Ovary (tissue), 9 donors: Measurements from ENCODE around the gene APP. TPM values are rescaled to one million over a fixed set of nuclear protein-coding genes. Genes with fewer than 3 reads are reported as not detected.

ENCODE experiments used
- DNase-seq, 5 donors: peaks; one replicate each; pipeline ENCODE4 v3.0.0-alpha.2; 2019 to 2020
- H3K27ac ChIP-seq, 2 donors: fragments of 200-600 bp; one replicate each; pipeline versions ENCODE4 v1.5.1 to v1.8.0; 2019 to 2022
- H3K27me3 ChIP-seq: fragments of 200-600 bp; one replicate; pipeline ENCODE4 v1.8.0; 2022
- H3K36me3 ChIP-seq: fragments of 200-600 bp; sonication (generic); one replicate; pipeline ENCODE4 v1.5.1; 2019
- H3K4me1 ChIP-seq: one replicate; pipeline ENCODE4 v1.8.1; 2013; ENCODE audit warnings: mild to moderate bottlenecking, moderate library complexity; ENCODE audit not compliant: insufficient read depth
- H3K4me3 ChIP-seq: fragments of 200-600 bp; sonication (generic); one replicate; pipeline ENCODE4 v1.5.1; 2017
- H3K9me3 ChIP-seq, 2 donors: fragments of 200-600 bp in 1 of 2; sonication (generic) in 1 of 2; one replicate each; pipeline versions ENCODE4 v1.5.1 to v1.8.1; 2013 to 2019; ENCODE audit warnings: mild to moderate bottlenecking in 1 of 2, moderate library complexity in 1 of 2
- EP300 ChIP-seq: sonication (generic); formaldehyde crosslinking; IDR thresholded peaks from one replicate; pipeline ENCODE4 v1.6.1; 2017; ENCODE audit warnings: antibody characterized with exemption
- POLR2A ChIP-seq: fragments of 450-650 bp; IDR thresholded peaks from one replicate; pipeline ENCODE4 v1.6.1; 2017; ENCODE audit warnings: antibody characterized with exemption, mild to moderate bottlenecking, moderate library complexity
- WGBS, 3 donors: extraction: QIAGEN DNeasy Blood & Tissue Kit in 1 of 3; methylation state at CpG; one replicate each; pipeline versions ENCODE4 v1.1.5 to v1.1.7; 2013 to 2017; 5-methylcytosine and 5-hydroxymethylcytosine counted together
- intact Hi-C, 4 donors: fragments of 100-400 bp; cut with DNase I; formaldehyde crosslinking; loops; one replicate each; pipeline versions ENCODE4 v1.11.0 to v1.15.1; 2022 to 2023
- polyA plus RNA-seq, 2 donors: library from polyadenylated mRNA; stranded (reverse); fragments of 200-250 nt in 1 of 2; fragments of 350-450 nt in 1 of 2; fragmentation: Illumina TruSeq in 1 of 2; extraction: RNeasy Lipid Tissue Mini Kit (QIAGEN cat#74804) in 1 of 2; gene quantifications; one replicate each; pipeline ENCODE4 v1.2.3, GENCODE V29; 2013 to 2014
- total RNA-seq, 7 donors: library from RNA; depleted of rRNA in 2 of 7; stranded (reverse); fragments of >200 nt in 2 of 7; fragmentation: NEBNext Ultra II Directional in 3 of 7; extraction: Animal tissue kit (Norgen Biotek cat#: 25700) in 3 of 7; gene quantifications; one replicate each; pipeline versions ENCODE4 v1.1.0 to v1.2.4, GENCODE V29; 2016 to 2023
- TF ChIP-seq, protein P1 (sequence below), 3 donors: fragments of 450-650 bp in 2 of 3; fragments of 200-600 bp in 1 of 3; IDR thresholded peaks; one replicate each; pipeline versions ENCODE4 v1.5.1 to v1.8.0; 2016 to 2022; ENCODE audit warnings: antibody characterized with exemption in 3 of 3, mild to moderate bottlenecking in 1 of 3
- donor health status: DM: no; HTN: no; CAD: no; lungs with moderate emphysema.
- donor health status: DM: no; HTN: no; CAD: no.
- donor health status: Bipolar disorder and iron deficiency.
- donor health status: DM: yes; HTN: yes; CAD: no.
- donor health status: DM: no; HTN: no; CAD: no.
- donor health status: DM: yes; HTN: yes; CAD: no.

Gene APP
- total and polyA plus RNA-seq, 9 donors, result 211 to 945 (median 364) TPM

DNA sequence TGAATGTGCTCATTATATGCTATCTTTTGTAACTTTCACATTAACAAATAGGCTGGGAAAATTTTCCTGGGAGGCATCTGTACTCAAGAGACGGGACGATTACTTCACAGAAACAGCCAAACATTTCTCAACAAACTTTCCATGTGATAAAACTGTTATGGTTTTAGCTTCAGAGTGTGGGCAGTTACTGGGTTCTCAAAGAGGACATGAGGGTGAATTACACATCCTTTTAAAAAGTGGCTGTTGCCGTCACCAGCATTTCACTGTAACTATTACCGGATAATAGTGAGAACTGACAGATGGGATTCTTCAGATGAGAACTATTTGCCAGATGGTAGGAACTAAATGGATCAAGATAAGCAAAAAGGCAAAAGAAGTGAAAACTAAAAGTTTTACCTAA is 109.1 kb downstream of the APP start:
- Histone ChIP-seq H3K36me3 (no peaks in the 10 kb centered on the region), H3K27me3 (no peaks in the 10 kb centered on the region), H3K4me3 (no peak overlapping the region), H3K27ac (no peak overlapping the region), H3K4me1 (peaks cover 7% of the 10 kb centered on the region), H3K9me3 (no peaks in the 10 kb centered on the region)
- WGBS, 3 donors, result 11 to 19% (median 15%) methylated on average over 4 of the region's 4 CpGs
- intact Hi-C loops, result no loop called here
- TF ChIP-seq, protein P1, sequence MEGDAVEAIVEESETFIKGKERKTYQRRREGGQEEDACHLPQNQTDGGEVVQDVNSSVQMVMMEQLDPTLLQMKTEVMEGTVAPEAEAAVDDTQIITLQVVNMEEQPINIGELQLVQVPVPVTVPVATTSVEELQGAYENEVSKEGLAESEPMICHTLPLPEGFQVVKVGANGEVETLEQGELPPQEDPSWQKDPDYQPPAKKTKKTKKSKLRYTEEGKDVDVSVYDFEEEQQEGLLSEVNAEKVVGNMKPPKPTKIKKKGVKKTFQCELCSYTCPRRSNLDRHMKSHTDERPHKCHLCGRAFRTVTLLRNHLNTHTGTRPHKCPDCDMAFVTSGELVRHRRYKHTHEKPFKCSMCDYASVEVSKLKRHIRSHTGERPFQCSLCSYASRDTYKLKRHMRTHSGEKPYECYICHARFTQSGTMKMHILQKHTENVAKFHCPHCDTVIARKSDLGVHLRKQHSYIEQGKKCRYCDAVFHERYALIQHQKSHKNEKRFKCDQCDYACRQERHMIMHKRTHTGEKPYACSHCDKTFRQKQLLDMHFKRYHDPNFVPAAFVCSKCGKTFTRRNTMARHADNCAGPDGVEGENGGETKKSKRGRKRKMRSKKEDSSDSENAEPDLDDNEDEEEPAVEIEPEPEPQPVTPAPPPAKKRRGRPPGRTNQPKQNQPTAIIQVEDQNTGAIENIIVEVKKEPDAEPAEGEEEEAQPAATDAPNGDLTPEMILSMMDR (IDR thresholded peaks at IDR 0.05), result no peak
- TF ChIP-seq POLR2A, result no peak
- TF ChIP-seq EP300, result no peak
- no peak for DNase-seq

DNA sequence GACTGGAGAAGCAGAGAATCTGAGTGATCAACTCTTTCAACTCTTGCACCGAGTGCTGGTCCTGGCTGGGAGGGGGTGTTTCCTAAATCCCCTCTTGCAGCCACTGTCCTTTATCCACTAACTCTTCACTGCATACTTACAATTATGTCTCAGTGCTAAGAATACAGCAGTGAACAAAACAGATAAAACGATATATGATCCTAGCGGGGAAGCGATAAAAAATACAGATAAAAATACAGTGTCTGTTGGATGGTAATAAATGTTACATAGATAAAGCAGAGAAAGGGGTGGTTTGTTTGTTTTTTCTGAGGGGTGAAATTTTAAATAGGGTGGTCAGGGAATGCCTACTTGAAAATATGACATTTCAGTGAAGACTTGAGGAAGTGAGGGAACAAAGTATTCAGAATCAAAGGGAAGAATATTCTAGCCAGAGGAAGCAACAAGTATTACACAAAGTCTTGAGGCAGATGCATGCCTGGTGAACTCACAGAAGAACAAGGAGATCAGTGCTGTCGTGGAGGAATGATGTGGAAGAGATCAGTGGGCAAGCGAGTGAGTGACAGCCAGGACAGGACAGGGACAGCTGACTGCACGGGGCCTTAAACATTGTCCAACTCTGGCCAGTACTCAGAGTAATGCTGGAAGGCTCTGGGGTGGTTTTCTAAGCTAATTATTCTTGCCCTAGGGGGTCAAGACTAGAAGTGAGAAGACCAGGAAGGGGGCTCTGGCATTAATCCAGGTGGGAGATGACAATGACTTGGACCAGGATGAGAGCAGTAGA is 110.0 kb downstream of the APP start:
- Histone ChIP-seq H3K9me3 (no peaks in the 10 kb centered on the region), H3K27me3 (no peaks in the 10 kb centered on the region), H3K27ac (peak overlapping the region in 1 of 2 donors; percentile 20), H3K4me3 (no peak overlapping the region), H3K36me3 (no peaks in the 10 kb centered on the region), H3K4me1 (peaks cover 8% of the 10 kb centered on the region)
- no peak for DNase-seq
- intact Hi-C loops, result no loop called here
- TF ChIP-seq, protein P1 (IDR thresholded peaks at IDR 0.05), result no peak
- TF ChIP-seq EP300, result no peak
- TF ChIP-seq POLR2A, result no peak
- WGBS, 3 donors, result 85 to 92% (median 92%) methylated on average over 7 of the region's 7 CpGs

DNA sequence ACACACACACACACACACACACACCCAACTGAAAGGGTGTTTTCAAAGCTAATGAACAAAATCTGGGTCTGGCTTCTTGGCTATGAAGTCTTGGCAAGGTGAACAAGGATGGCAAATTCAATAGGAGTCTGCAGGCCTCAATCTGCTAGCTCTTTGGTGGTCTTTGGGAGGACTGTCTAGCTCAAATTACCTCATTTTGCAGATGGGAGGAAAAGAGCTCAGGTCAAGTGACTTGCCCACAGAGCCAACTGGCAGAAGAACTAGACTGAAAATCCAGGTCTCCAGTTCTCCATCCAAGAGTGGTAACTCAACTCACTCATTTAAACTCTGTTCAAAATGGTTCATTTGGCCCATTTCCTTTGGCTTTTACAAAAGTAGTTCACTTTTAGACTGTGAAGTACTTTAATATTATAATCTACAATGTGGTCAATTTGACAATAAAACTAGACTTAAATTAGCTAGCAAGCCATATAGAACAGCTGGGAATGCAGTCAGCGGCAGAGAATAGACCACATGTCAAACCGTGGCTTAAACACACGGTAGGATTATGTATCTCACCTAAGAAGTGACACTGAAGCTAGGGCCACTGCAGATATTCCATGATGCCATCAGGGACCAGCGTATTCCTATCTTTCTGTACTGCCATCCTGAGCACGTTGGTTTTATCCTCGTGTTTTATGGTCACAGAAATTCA is 112.9 kb downstream of the APP start:
- DNase-seq, result no peak
- 81 to 95% (median 95%) methylated on average over 6 of the region's 6 CpGs for WGBS, 3 donors
- no peaks in the 10 kb centered on the region for H3K27me3 ChIP-seq

DNA sequence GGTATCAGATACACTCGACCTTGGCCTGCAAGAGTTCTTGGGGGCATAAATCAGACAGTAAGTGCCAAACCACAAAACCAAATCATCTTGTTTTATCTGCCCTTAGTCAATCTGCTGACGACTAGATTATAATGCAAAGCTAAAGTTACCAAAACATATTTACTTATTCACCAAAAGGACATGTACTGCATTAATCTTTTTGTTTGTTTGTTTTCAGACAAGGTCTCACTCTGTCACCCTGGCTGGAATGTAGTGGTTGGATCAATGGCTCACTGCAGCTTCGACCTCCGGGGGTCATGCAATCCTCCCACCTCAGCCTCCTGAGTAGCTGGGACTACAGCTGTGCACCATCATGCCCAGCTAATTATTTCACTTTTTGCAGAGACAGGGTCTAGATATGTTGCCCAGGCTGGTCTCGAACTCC is 114.7 kb downstream of the APP start:
- Histone ChIP-seq H3K27me3 (no peaks in the 10 kb centered on the region), H3K4me1 (peaks cover 8% of the 10 kb centered on the region), H3K27ac (no peak overlapping the region), H3K36me3 (no peaks in the 10 kb centered on the region), H3K4me3 (no peak overlapping the region), H3K9me3 (no peaks in the 10 kb centered on the region)
- DNase-seq, result no peak
- 67 to 68% (median 68%) methylated on average over 5 of the region's 5 CpGs for WGBS, 3 donors
- no peak for TF ChIP-seq POLR2A
- intact Hi-C loops, result no loop called here

More for the DNA sequence above, 112.9 kb downstream of the APP start:
- TF ChIP-seq POLR2A (no peak), EP300 (no peak)
- TF ChIP-seq, protein P1 (IDR thresholded peaks at IDR 0.05), result no peak
- H3K9me3 ChIP-seq, result no peaks in the 10 kb centered on the region
- peaks cover 10% of the 10 kb centered on the region for H3K4me1 ChIP-seq
- H3K36me3 ChIP-seq, result no peaks in the 10 kb centered on the region
- H3K4me3 ChIP-seq, result no peak overlapping the region
- intact Hi-C loops, result no loop called here
- H3K27ac ChIP-seq, result no peak overlapping the region

DNA sequence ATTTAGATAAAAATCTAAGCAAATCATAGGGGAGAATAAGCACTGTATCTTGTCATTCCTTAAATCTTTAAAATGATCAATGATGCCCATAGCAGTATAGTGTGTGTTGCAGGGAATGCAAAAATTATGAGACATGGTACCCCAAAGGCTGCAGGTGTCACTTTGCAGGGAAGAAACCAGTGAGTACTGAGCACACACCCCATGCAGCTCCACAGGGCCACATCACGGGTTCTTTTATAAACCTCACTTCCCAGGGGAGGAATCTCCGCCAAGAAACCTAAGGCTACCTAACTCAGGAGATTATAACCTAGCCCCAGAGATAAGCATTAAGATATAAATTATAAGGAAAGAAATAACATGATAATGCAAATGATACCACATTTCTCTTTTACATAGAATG is 115.6 kb downstream of the APP start:
- intact Hi-C loops, result no loop called here
- 40 to 64% (median 45%) methylated on average over 2 of the region's 2 CpGs for WGBS, 3 donors

More for the DNA sequence above, 115.6 kb downstream of the APP start:
- Histone ChIP-seq H3K4me1 (peaks cover 6% of the 10 kb centered on the region), H3K27me3 (no peaks in the 10 kb centered on the region), H3K9me3 (no peaks in the 10 kb centered on the region), H3K36me3 (no peaks in the 10 kb centered on the region), H3K4me3 (no peak overlapping the region), H3K27ac (no peak overlapping the region)
- TF ChIP-seq, protein P1 (IDR thresholded peaks at IDR 0.05), result no peak
- TF ChIP-seq EP300, result no peak
- TF ChIP-seq POLR2A, result no peak
- DNase-seq, result no peak
